Endothelial cell of umbilical vein (primary cell): ENCODE measurements around the gene ZNF138. TPM values are rescaled to one million over a fixed set of nuclear protein-coding genes. Genes with fewer than 3 reads are reported as not detected.

Source experiments
- BruUV-seq: library from RNA; stranded (reverse); fragments of 400-500 nt; replicated peaks from 2 replicates; lab custom pipeline; 2021; lab: Mats Ljungman, UMichigan
- CTCF ChIA-PET: fragments of 300-600, 350-600 bp; sonication (Branson Sonifier 250); formaldehyde crosslinking; loops from one replicate; lab custom pipeline; 2021; ENCODE audit warnings: antibody characterized with exemption, inconsistent platforms; lab: Charles Lee
- POLR2A ChIA-PET: fragments of 300-600, 350-600 bp; sonication (Branson Sonifier 250); formaldehyde crosslinking; loops from one replicate; lab custom pipeline; 2021; ENCODE audit warnings: antibody characterized with exemption, inconsistent platforms; lab: Charles Lee
- DNase-seq: peaks from one replicate; pipeline ENCODE4 v3.0.0-alpha.2; 2011; ENCODE audit warnings: low read depth, low spot score
- FAIRE-seq: peaks from 2 replicates; lab custom pipeline; 2011; peaks lifted over from hg19 to GRCh38; lab: Jason Lieb, UNC
- H2AFZ ChIP-seq: 2 replicates; pipeline ENCODE4 v1.6.0; 2012; ENCODE audit warnings: low read depth, low read length, control low read depth, inconsistent platforms
- H3K27ac ChIP-seq: 2 replicates; pipeline ENCODE4 v1.5.1; 2011; ENCODE audit warnings: low read depth, mild to moderate bottlenecking, control low read depth, low read length, moderate library complexity; ENCODE audit not compliant: insufficient read depth
- H3K27me3 ChIP-seq, 2 experiments: 2 replicates each; pipeline versions ENCODE4 v1.6.0 to v1.6.1; 2011; ENCODE audit warnings: low read length in 2 of 2, mixed read lengths in 1 of 2; ENCODE audit not compliant: control insufficient read depth in 2 of 2, insufficient read depth in 2 of 2
- H3K36me3 ChIP-seq, 2 experiments: 2 replicates in 1 of 2; 3 replicates in 1 of 2; pipeline ENCODE4 v1.5.1; 2011; ENCODE audit warnings: low read length in 2 of 2, mild to moderate bottlenecking in 1 of 2, moderate library complexity in 1 of 2; ENCODE audit not compliant: control insufficient read depth in 2 of 2, insufficient read depth in 2 of 2; ENCODE audit errors: extremely low read depth in 1 of 2
- H3K4me1 ChIP-seq: 3 replicates; pipeline ENCODE4 v1.5.1; 2011; ENCODE audit warnings: mild to moderate bottlenecking, low read length; ENCODE audit not compliant: control insufficient read depth, insufficient read depth; ENCODE audit errors: extremely low read depth
- H3K4me2 ChIP-seq: 2 replicates; pipeline ENCODE4 v1.6.1; 2011; ENCODE audit warnings: low read length, control low read depth, mixed read lengths; ENCODE audit not compliant: insufficient read depth
- H3K4me3 ChIP-seq, 3 experiments: fragments of 200-600 bp in 1 of 3; sonication (generic), shearing (Covaris generic) in 1 of 3; replicated peaks in 1 of 3; 2 replicates each; pipeline ENCODE4 v1.5.1; 2011 to 2016; ENCODE audit warnings: control low read depth in 3 of 3, low read length in 3 of 3, mild to moderate bottlenecking in 2 of 3, inconsistent platforms in 1 of 3, low read depth in 1 of 3, moderate library complexity in 1 of 3; ENCODE audit not compliant: insufficient read depth in 1 of 3
- H3K79me2 ChIP-seq: 2 replicates; pipeline ENCODE4 v1.6.0; 2012; ENCODE audit warnings: low read length, inconsistent platforms; ENCODE audit not compliant: control insufficient read depth, insufficient read depth
- H3K9ac ChIP-seq: replicated peaks from 2 replicates; pipeline ENCODE3; 2011; ENCODE audit warnings: low read length, control low read depth; ENCODE audit not compliant: insufficient read depth; ENCODE audit errors: extremely low read depth
- H3K9me1 ChIP-seq: replicated peaks from 3 replicates; pipeline ENCODE4 v1.6.0; 2011; ENCODE audit warnings: mild to moderate bottlenecking, low read length; ENCODE audit not compliant: control insufficient read depth, insufficient read depth; ENCODE audit errors: extremely low read depth
- H3K9me3 ChIP-seq: replicated peaks from 2 replicates; pipeline ENCODE4 v1.5.1; 2012; ENCODE audit warnings: low read length, inconsistent platforms; ENCODE audit not compliant: control insufficient read depth, insufficient read depth
- H4K20me1 ChIP-seq: replicated peaks from 2 replicates; pipeline ENCODE3; 2011; ENCODE audit warnings: mild to moderate bottlenecking, low read length; ENCODE audit not compliant: control insufficient read depth, insufficient read depth; ENCODE audit errors: extremely low read depth
- EZH2 ChIP-seq: IDR thresholded peaks from 2 replicates; pipeline ENCODE4 v1.6.1; 2012; ENCODE audit warnings: borderline replicate concordance, low read depth, mild to moderate bottlenecking, moderate library complexity, low read length, inconsistent platforms; ENCODE audit not compliant: severe bottlenecking
- FOS ChIP-seq: IDR thresholded peaks from 2 replicates; pipeline ENCODE4 v1.6.1; 2011; ENCODE audit warnings: mild to moderate bottlenecking, low read length, moderate library complexity, borderline replicate concordance; ENCODE audit not compliant: insufficient read depth
- GATA2 ChIP-seq: IDR thresholded peaks from 2 replicates; pipeline ENCODE4 v1.7.0; 2011; ENCODE audit warnings: low read depth, mild to moderate bottlenecking, moderate library complexity, mixed read lengths, low read length; ENCODE audit not compliant: insufficient read length, insufficient read depth
- JUN ChIP-seq: IDR thresholded peaks from 2 replicates; pipeline ENCODE4 v1.6.1; 2011; ENCODE audit warnings: borderline replicate concordance, low read depth; ENCODE audit not compliant: insufficient read length, insufficient read depth
- MYC ChIP-seq: IDR thresholded peaks from one replicate; pipeline ENCODE4 v1.6.1; 2011; ENCODE audit warnings: mild to moderate bottlenecking, low read depth, low read length
- POLR2A ChIP-seq: IDR thresholded peaks from 2 replicates; pipeline ENCODE4 v1.6.1; 2012; ENCODE audit warnings: low read depth, mild to moderate bottlenecking, control low read depth, low read length
- POLR2AphosphoS5 ChIP-seq: IDR thresholded peaks from 2 replicates; pipeline ENCODE4 v1.6.1; 2012; ENCODE audit warnings: low read depth, mild to moderate bottlenecking, control low read depth, low read length, moderate library complexity; ENCODE audit not compliant: insufficient read depth
- dilution Hi-C: fragments of 300-500 bp; cut with MboI; formaldehyde crosslinking; loops from one replicate; pipeline ENCODE4 v1.15.0; 2019; ENCODE audit warnings: low sequenced_read_pairs; ENCODE audit not compliant: extremely low pct_ligation_motif_present
- intact Hi-C: fragments of 100-400 bp; cut with micrococcal nuclease; formaldehyde crosslinking; loops from one replicate; pipeline ENCODE4 v1.10.0; 2022
- polyA plus RNA-seq, 4 experiments: library from polyadenylated mRNA; depleted of rRNA in 3 of 4; stranded (reverse) in 3 of 4; unstranded in 1 of 4; fragments of >200 nt; gene quantifications; 2 replicates each; pipeline versions ENCODE4 v1.2.1 to v1.2.3, GENCODE V29; 2011 to 2012; ENCODE audit warnings: missing spikeins in 1 of 4
- total RNA-seq: library from RNA; stranded (reverse); gene quantifications from 2 replicates; pipeline ENCODE4 v1.2.3, GENCODE V29; 2021
- TF ChIP-seq, protein P1 (sequence below): IDR thresholded peaks from 2 replicates; pipeline ENCODE4 v1.6.1; 2011; ENCODE audit not compliant: insufficient read depth, insufficient read length

The ZNF138 gene
- total and polyA plus RNA-seq, 2 donors (not counting 3 experiments of a cell fraction or from before 2014, with no cell fraction given), result 2.0 to 3.3 TPM

DNA sequence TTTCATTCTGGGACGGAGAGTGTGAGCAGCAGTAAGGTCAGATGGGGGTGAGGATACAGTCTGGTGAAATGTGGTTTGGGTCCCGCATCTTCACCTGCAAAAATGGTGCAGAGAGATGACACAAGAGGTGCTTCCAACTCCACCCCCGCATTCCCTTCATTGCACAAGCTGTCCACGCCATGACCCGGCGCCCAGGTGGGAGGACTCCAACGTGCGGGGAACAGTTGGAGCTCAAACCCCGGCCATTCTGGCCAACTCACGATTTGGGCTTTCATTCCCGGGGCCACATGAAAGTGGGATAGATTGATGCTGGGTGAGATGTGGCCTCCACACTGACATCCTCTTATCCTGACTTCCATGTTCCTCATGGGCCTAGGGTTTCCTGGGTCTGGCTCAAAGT lies 74.3 kb downstream of the ZNF138 start:
- POLR2A ChIA-PET, result no interaction called here
- Histone ChIP-seq H3K27ac (no peak overlapping the region), H3K4me3 (no peak overlapping the region), H3K4me1 (no peaks in the 10 kb centered on the region), H2AFZ (no peak overlapping the region), H3K9me3 (peaks cover 3% of the 10 kb centered on the region), H3K4me2 (no peak overlapping the region), H3K9me1 (no peaks in the 10 kb centered on the region), H3K79me2 (no peaks in the 10 kb centered on the region), H3K9ac (no peak overlapping the region), H3K27me3 (no peaks in the 10 kb centered on the region), H4K20me1 (no peaks in the 10 kb centered on the region), H3K36me3 (no peaks in the 10 kb centered on the region)
- CTCF ChIA-PET, result no interaction called here
- BruUV-seq, result no TSS peak
- no peak for TF ChIP-seq MYC
- TF ChIP-seq POLR2A, result no peak
- TF ChIP-seq, protein P1, sequence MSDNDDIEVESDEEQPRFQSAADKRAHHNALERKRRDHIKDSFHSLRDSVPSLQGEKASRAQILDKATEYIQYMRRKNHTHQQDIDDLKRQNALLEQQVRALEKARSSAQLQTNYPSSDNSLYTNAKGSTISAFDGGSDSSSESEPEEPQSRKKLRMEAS, result no peak
- TF ChIP-seq EZH2, result no peak
- intact Hi-C loops (no loop called here), dilution Hi-C loops (no loop called here)
- DNase-seq (no peak), FAIRE-seq (no peak)

DNA sequence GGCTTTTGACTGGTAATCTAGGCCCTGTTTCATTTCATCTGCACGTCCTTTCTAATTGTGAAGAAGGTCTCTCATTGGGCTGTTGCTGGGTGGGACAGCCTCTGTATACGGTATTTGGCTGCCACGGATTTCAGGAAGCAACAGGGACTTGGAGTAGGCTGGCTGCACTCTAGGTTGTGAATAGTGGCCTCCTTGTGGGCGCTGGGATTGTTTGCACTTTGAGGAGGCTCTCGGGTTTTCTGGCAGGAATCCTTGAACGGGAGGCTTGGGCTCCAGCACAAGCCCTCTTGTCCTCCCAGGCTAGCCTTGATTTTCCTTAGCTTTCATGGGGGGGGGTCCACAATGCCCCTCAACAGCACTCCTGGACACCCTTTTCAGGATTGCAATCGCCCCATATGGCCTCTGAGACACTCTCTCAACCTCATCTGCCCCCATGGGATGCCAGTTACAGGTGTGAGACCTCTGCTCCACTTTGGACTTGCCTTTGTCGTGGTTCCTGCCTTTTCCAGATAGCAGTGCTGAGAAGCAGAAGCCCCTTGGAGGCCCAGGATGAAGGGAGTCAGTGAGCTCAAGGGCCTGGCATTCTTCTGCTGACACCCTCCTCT lies 75.0 kb downstream of the ZNF138 start:
- no peak overlapping the region for H2AFZ ChIP-seq
- no peaks in the 10 kb centered on the region for H3K9me1 ChIP-seq
- no peaks in the 10 kb centered on the region for H4K20me1 ChIP-seq
- TF ChIP-seq EZH2 (no peak), POLR2A (no peak), POLR2AphosphoS5 (no peak), GATA2 (no peak), FOS (no peak), JUN (no peak)
- FAIRE-seq (no peak), DNase-seq (no peak)
- H3K4me2 ChIP-seq, result no peak overlapping the region
- no peaks in the 10 kb centered on the region for H3K36me3 ChIP-seq
- H3K27ac ChIP-seq, result no peak overlapping the region
- ChIA-PET POLR2A (no interaction called here), CTCF (no interaction called here)
- H3K79me2 ChIP-seq, result no peaks in the 10 kb centered on the region
- H3K27me3 ChIP-seq, result no peaks in the 10 kb centered on the region
- intact Hi-C loops (no loop called here), dilution Hi-C loops (no loop called here)
- peaks cover 3% of the 10 kb centered on the region for H3K9me3 ChIP-seq
- H3K4me3 ChIP-seq, result no peak overlapping the region
- H3K4me1 ChIP-seq, result no peaks in the 10 kb centered on the region
- H3K9ac ChIP-seq, result no peak overlapping the region
- BruUV-seq, result no TSS peak
